Effector CD4-positive, alpha-beta T cell (primary cell): ENCODE results near the gene ANKRD65.
"Not testable (repeated sequence)": the region's sequence is repeated elsewhere in the genome, so short reads cannot be mapped to it uniquely, and the experiment has no call there.

Experiments
- DNase-seq: peaks from one replicate; pipeline ENCODE4 v3.0.0-alpha.2; 2020

Gene ANKRD65

GRCh38 chr1:1412311-1412902, 8.7 kb downstream of the ANKRD65 start:
- DNase-seq, result not testable (repeated sequence)

- no peak for DNase-seq
Observed at GRCh38 chr1:1411626-1412025, 9.4 kb downstream of the ANKRD65 start.

GRCh38 chr1:1410238-1410637, 10.8 kb downstream of the ANKRD65 start:
- not testable (repeated sequence) for DNase-seq

GRCh38 chr1:1407636-1408318, 13.3 kb downstream of the ANKRD65 start:
- no peak for DNase-seq

- peak; percentile 96 for DNase-seq
Observed at GRCh38 chr1:1406821-1407635, 14.0 kb downstream of the ANKRD65 start, which contains the start of gene MRPL20. MRPL20 (minus strand) TSS chr1:1407293; CDS start chr1:1407217, 76 bp downstream.

GRCh38 chr1:1406101-1406820, 14.8 kb downstream of the ANKRD65 start:
- DNase-seq, result no peak

- DNase-seq, result no peak
Observed at GRCh38 chr1:1403653-1404052, 17.4 kb downstream of the ANKRD65 start.

GRCh38 chr1:1402901-1403392, 18.1 kb downstream of the ANKRD65 start:
- DNase-seq, result not testable (repeated sequence)

- no peak for DNase-seq
Observed at GRCh38 chr1:1402072-1402900, 18.8 kb downstream of the ANKRD65 start.

- no peak for DNase-seq
Observed at GRCh38 chr1:1401457-1402010, 19.5 kb downstream of the ANKRD65 start.

- DNase-seq, result no peak
Observed at GRCh38 chr1:1400576-1401456, 20.3 kb downstream of the ANKRD65 start.

GRCh38 chr1:1399872-1400575, 21.1 kb downstream of the ANKRD65 start:
- DNase-seq, result no peak

- peak; percentile 99 for DNase-seq
Observed at GRCh38 chr1:1399187-1399871, 21.7 kb downstream of the ANKRD65 start, which contains the start of gene CCNL2. CCNL2 (minus strand) TSS chr1:1399335; CDS start chr1:1399306, 29 bp downstream.

GRCh38 chr1:1398677-1399186, 22.3 kb downstream of the ANKRD65 start:
- no peak for DNase-seq

GRCh38 chr1:1397839-1398523, 23.1 kb downstream of the ANKRD65 start:
- no peak for DNase-seq

- no peak for DNase-seq
Observed at GRCh38 chr1:1395166-1395565, 25.9 kb downstream of the ANKRD65 start.

- no peak for DNase-seq
Observed at GRCh38 chr1:1394116-1394515, 27.0 kb downstream of the ANKRD65 start.

GRCh38 chr1:1393428-1393827, 27.6 kb downstream of the ANKRD65 start:
- no peak for DNase-seq
